Ovary (tissue), 3 donors: Measurements from ENCODE around the gene ERP44.

Source experiments
- POLR2A ChIP-seq: fragments of 450-650 bp; IDR thresholded peaks from one replicate; pipeline ENCODE4 v1.6.1; 2017; ENCODE audit warnings: antibody characterized with exemption, mild to moderate bottlenecking, moderate library complexity
- TF ChIP-seq, protein P1 (sequence below), 3 donors: fragments of 450-650 bp in 2 of 3; fragments of 200-600 bp in 1 of 3; IDR thresholded peaks; one replicate each; pipeline versions ENCODE4 v1.5.1 to v1.8.0; 2016 to 2022; ENCODE audit warnings: antibody characterized with exemption in 3 of 3, mild to moderate bottlenecking in 1 of 3
- donor health status: DM: no; HTN: no; CAD: no.

DNA sequence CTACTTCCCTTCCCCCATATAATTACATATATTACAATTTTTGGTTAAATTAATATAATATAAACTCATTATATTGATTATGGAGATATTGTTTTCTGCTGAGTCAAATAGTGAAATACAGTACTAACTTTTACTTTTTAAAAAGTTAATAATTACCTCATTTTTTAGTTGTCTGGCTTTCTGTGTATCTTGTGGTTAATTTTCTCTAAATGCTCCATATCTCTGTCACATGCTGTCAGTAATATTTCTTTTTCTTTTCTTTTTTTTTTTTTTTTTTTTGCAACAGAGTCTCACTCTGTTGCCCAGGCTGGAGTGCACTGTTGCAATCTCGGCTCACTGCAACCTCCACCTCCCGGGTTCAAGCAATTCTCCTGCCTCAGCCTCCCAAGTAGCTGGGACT is 169.1 kb downstream of the ERP44 start:
- TF ChIP-seq, protein P1, sequence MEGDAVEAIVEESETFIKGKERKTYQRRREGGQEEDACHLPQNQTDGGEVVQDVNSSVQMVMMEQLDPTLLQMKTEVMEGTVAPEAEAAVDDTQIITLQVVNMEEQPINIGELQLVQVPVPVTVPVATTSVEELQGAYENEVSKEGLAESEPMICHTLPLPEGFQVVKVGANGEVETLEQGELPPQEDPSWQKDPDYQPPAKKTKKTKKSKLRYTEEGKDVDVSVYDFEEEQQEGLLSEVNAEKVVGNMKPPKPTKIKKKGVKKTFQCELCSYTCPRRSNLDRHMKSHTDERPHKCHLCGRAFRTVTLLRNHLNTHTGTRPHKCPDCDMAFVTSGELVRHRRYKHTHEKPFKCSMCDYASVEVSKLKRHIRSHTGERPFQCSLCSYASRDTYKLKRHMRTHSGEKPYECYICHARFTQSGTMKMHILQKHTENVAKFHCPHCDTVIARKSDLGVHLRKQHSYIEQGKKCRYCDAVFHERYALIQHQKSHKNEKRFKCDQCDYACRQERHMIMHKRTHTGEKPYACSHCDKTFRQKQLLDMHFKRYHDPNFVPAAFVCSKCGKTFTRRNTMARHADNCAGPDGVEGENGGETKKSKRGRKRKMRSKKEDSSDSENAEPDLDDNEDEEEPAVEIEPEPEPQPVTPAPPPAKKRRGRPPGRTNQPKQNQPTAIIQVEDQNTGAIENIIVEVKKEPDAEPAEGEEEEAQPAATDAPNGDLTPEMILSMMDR (IDR thresholded peaks at IDR 0.05), result no peak
- TF ChIP-seq POLR2A, result no peak
